NB4 (cell line): ENCODE results near the gene HNRNPA1.
"Not testable (repeated sequence)": the region's sequence is repeated elsewhere in the genome, so short reads cannot be mapped to it uniquely, and the experiment has no call there.

Experiments
- CTCF ChIP-seq: IDR thresholded peaks from one replicate; pipeline ENCODE4 v1.5.1; 2012; ENCODE audit warnings: low read depth, low read length
- MAX ChIP-seq: IDR thresholded peaks from 2 replicates; pipeline ENCODE4 v1.6.1; 2011; ENCODE audit warnings: low read depth, low read length
- MYC ChIP-seq: IDR thresholded peaks from 2 replicates; pipeline ENCODE4 v1.6.1; 2011; ENCODE audit warnings: low read depth, low read length
- POLR2A ChIP-seq: IDR thresholded peaks from 2 replicates; pipeline ENCODE4 v1.6.1; 2011; ENCODE audit warnings: mild to moderate bottlenecking; ENCODE audit not compliant: insufficient read length; ENCODE audit errors: extremely low read depth

DNA sequence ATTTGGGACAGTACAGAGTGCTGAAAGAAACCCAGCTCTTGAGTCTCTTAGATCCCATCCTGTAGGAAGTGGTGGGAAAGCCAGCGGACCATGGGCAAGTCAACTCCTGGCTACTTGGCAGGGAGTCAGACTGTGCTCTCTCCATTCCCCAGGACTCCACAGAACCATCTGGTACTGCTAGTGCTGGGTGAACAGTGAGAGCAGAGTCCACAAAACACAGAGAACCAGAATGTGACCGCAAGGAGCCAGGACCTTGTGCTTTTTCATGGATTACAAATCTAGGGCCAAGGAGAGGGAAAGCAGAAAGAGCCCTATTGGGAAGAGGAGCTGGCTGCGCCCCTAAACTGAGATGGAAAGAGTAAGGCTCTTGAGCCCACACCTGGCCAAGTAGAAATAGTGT lies 49.3 kb upstream of the HNRNPA1 start:
- TF ChIP-seq CTCF, MAX, POLR2A, MYC: not testable (repeated sequence)
